DND-41 (cell line): Measurements from ENCODE around the gene TARDBP.
"Not testable (repeated sequence)": the region's sequence is repeated elsewhere in the genome, so short reads cannot be mapped to it uniquely, and the experiment has no call there.

Experiments used
- ATAC-seq: fragments of 200-7000 bp; cut with Tn5 transposase; 3 replicates; pipeline ENCODE4 v1.9.1; 2021; ENCODE audit warnings: low read depth; ENCODE audit not compliant: insufficient read depth
- DNase-seq: peaks from one replicate; pipeline ENCODE4 v3.0.0-alpha.2; 2020
- H2AFZ ChIP-seq: 2 replicates; pipeline ENCODE4 v1.6.0; 2012; ENCODE audit warnings: low read depth, low read length
- H3K27ac ChIP-seq: 2 replicates; pipeline ENCODE4 v1.5.1; 2012; ENCODE audit warnings: low read length, inconsistent platforms
- H3K27me3 ChIP-seq: fragments of 200-600 bp; sonication (generic); 2 replicates; pipeline ENCODE4 v1.6.0; 2012; ENCODE audit warnings: low read length, mild to moderate bottlenecking, inconsistent platforms; ENCODE audit not compliant: insufficient read depth, poor library complexity
- H3K36me3 ChIP-seq: 2 replicates; pipeline ENCODE4 v1.5.1; 2012; ENCODE audit warnings: low read length, inconsistent platforms; ENCODE audit not compliant: insufficient read depth
- H3K4me1 ChIP-seq: 2 replicates; pipeline ENCODE4 v1.5.1; 2012; ENCODE audit warnings: mild to moderate bottlenecking, low read length; ENCODE audit not compliant: insufficient read depth
- H3K4me2 ChIP-seq: 2 replicates; pipeline ENCODE4 v1.6.0; 2012; ENCODE audit warnings: mild to moderate bottlenecking, moderate library complexity, low read length, inconsistent platforms; ENCODE audit not compliant: insufficient read depth
- H3K4me3 ChIP-seq, 2 experiments: fragments of 200-600 bp in 1 of 2; shearing (Covaris generic) in 1 of 2; 2 replicates each; pipeline ENCODE4 v1.5.1; 2012 to 2016; ENCODE audit warnings: inconsistent platforms in 2 of 2, low read length in 2 of 2, mild to moderate bottlenecking in 2 of 2, low read depth in 1 of 2, moderate library complexity in 1 of 2
- H3K79me2 ChIP-seq: 2 replicates; pipeline ENCODE4 v1.6.0; 2012; ENCODE audit warnings: low read length, inconsistent platforms; ENCODE audit not compliant: insufficient read depth
- H3K9ac ChIP-seq: 2 replicates; pipeline ENCODE4 v1.6.0; 2012; ENCODE audit warnings: low read depth, mild to moderate bottlenecking, inconsistent platforms, low read length, moderate library complexity
- H3K9me3 ChIP-seq: 2 replicates; pipeline ENCODE4 v1.5.1; 2012; ENCODE audit warnings: low read length, moderate library complexity, mild to moderate bottlenecking, inconsistent platforms; ENCODE audit not compliant: insufficient read depth, severe bottlenecking
- H4K20me1 ChIP-seq: 2 replicates; pipeline ENCODE4 v1.6.0; 2012; ENCODE audit warnings: low read length; ENCODE audit not compliant: insufficient read depth
- EZH2 ChIP-seq: IDR thresholded peaks from 3 replicates; pipeline ENCODE4 v1.6.1; 2012; ENCODE audit warnings: borderline replicate concordance, low read depth, mild to moderate bottlenecking, moderate library complexity, low read length, inconsistent platforms; ENCODE audit not compliant: severe bottlenecking
- TF ChIP-seq, protein P1 (sequence below): IDR thresholded peaks from 2 replicates; pipeline ENCODE4 v1.5.1; 2012; ENCODE audit warnings: borderline replicate concordance, low read length, moderate library complexity, mild to moderate bottlenecking; ENCODE audit not compliant: poor library complexity, severe bottlenecking; ENCODE audit errors: extremely low read depth

TARDBP gene

DNA sequence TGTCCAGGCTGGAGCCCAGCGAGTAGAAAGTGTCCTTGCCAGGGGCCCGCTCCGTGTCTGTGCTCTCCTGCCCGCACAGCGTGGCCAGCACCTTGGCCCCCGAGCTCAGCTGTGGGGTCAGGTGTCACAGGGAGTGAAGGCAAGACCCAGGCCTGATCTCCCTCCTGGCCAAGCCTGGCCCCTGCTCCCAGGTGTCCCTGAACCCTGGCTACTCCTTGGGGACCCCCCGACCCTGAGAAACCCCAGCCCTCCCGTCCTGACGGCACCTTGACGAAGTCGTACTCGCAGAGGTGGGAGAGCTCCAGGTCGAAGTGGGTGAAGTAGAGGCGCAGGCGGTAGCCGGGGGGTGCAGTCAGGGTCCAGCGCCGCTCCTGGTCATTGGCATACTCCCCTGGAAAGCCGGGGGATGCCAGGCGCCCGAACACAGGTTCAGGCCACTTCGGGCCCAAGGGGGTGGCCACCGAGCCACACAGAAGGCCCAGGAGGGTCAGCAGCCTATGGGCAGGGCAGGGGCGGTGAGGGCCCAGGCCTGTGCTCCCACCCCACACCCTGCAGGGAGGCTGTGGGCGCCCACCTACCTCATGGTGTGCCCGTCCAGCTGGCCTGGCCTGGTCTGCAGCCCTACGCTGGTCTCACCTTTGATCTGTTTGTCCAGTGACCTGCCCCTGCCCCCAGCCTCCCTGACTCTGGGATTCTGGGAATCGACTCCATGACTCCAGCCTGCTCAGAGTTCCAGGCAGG, 34.3 kb downstream of the TARDBP start, which contains the start of gene MASP2:
TSS of gene MASP2 (minus strand) at position 615 of the 741 bp plus-strand sequence. CDS start at position 583, 32 bp downstream.
- Histone ChIP-seq H3K4me2 (no peak within 1 kb of the TSS), H3K27me3 (no peaks in the 10 kb centered on the region), H3K27ac (no peak within 1 kb of the TSS), H3K4me1 (no peaks in the 10 kb centered on the region), H3K79me2 (no peaks in the 10 kb centered on the region), H3K9ac (no peak within 1 kb of the TSS), H3K9me3 (no peaks in the 10 kb centered on the region), H4K20me1 (no peaks in the 10 kb centered on the region), H3K36me3 (no peaks in the 10 kb centered on the region), H3K4me3 (no peak within 1 kb of the TSS), H2AFZ (no peak within 1 kb of the TSS)
- no peak for TF ChIP-seq EZH2
- TF ChIP-seq, protein P1, sequence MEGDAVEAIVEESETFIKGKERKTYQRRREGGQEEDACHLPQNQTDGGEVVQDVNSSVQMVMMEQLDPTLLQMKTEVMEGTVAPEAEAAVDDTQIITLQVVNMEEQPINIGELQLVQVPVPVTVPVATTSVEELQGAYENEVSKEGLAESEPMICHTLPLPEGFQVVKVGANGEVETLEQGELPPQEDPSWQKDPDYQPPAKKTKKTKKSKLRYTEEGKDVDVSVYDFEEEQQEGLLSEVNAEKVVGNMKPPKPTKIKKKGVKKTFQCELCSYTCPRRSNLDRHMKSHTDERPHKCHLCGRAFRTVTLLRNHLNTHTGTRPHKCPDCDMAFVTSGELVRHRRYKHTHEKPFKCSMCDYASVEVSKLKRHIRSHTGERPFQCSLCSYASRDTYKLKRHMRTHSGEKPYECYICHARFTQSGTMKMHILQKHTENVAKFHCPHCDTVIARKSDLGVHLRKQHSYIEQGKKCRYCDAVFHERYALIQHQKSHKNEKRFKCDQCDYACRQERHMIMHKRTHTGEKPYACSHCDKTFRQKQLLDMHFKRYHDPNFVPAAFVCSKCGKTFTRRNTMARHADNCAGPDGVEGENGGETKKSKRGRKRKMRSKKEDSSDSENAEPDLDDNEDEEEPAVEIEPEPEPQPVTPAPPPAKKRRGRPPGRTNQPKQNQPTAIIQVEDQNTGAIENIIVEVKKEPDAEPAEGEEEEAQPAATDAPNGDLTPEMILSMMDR, result no peak
- DNase-seq (no peak), ATAC-seq (no peak)

DNA sequence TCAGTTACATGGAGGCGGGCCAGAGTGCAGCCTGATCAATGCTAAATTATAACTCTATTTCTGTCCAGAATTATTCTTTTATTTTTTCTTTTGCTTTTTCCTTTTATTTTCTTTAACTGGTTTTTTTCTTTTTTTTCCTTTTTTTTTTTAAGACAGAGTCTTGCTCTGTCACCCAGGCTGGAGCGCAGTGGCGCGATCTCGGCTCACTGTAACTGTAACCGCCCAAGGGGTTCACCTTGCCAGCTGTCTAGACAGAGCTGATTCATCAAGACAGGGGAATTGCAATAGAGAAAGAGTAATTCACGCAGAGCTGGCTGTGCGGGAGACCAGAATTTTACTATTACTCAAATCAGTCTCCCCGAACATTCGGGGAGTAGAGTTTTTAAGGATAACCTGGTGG, 38.7 kb downstream of the TARDBP start:
- not testable (repeated sequence) for H3K4me3 ChIP-seq, H3K9ac ChIP-seq, H3K4me1 ChIP-seq, H3K9me3 ChIP-seq, H3K4me2 ChIP-seq, H3K79me2 ChIP-seq, ATAC-seq, DNase-seq, H3K27ac ChIP-seq, H2AFZ ChIP-seq, H3K27me3 ChIP-seq
- Histone ChIP-seq H4K20me1 (peaks cover 23% of the 10 kb centered on the region; the same call in 1 of the 2 replicates), H3K36me3 (peaks cover 13% of the 10 kb centered on the region)

DNA sequence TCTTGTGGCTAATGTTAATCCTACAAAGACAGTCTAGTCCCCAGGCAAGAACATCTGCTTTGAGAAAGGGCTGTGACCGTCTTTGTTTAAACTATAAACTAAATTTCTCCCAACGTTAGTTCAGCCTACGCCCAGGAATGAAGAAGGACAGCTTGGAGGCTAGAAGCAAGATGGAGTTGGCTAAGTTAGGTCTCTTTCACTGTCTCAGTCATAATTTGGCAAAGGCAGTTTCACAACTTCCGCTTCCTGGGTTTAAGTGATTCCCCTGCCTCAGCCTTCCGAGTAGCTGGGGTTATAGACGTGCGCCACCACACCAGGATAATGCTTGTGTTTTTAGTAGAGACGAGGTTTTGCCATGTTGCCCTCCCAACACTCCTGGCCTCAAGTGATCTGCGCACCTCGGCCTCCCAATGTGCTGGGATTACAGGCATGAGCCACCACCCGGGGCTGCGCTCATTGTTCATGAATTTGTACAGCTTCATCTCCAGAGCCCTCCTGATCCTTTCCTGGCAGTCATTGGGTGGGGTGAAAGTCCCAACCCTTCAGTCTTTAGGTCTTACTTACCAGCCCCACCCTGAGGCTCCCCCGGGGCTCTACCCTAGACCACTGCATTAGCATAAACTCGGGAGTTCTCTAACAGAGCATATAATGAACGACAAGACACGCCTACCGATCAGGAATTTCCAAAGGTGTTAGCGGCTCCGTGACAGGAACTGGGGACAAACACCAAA, 39.5 kb downstream of the TARDBP start:
- TF ChIP-seq EZH2, result no peak
- TF ChIP-seq, protein P1, result no peak
- Histone ChIP-seq H3K4me3 (no peak overlapping the region), H3K4me2 (no peak overlapping the region), H3K9ac (no peak overlapping the region), H3K27ac (no peak overlapping the region), H3K79me2 (no peaks in the 10 kb centered on the region), H3K36me3 (peaks cover 22% of the 10 kb centered on the region), H3K27me3 (no peaks in the 10 kb centered on the region), H3K9me3 (no peaks in the 10 kb centered on the region), H2AFZ (no peak overlapping the region), H3K4me1 (no peaks in the 10 kb centered on the region), H4K20me1 (peaks cover 28% of the 10 kb centered on the region; the same call in 1 of the 2 replicates)
- ATAC-seq (no peak), DNase-seq (no peak)
